Left cardiac atrium (tissue), 4 donors: Measurements from ENCODE around the gene KRT1. TPM values are rescaled to one million over a fixed set of nuclear protein-coding genes. Genes with fewer than 3 reads are reported as not detected.
"Not testable (repeated sequence)": the region's sequence is repeated elsewhere in the genome, so short reads cannot be mapped to it uniquely, and the experiment has no call there.

Experiments used
- ATAC-seq, 2 donors: fragments of 200-7000 bp; cut with Tn5 transposase; one replicate each; pipeline ENCODE4 v1.9.1; 2020; ENCODE audit warnings: mild to moderate bottlenecking in 2 of 2, moderate library complexity in 2 of 2
- DNase-seq: peaks from one replicate; pipeline ENCODE4 v3.0.0-alpha.2; 2020
- intact Hi-C, 2 donors: fragments of 100-400 bp; cut with DNase I; formaldehyde crosslinking; loops; one replicate each; pipeline versions ENCODE4 v1.14.1 to v1.15.1; 2022 to 2023
- total RNA-seq, 2 donors: library from RNA; stranded (reverse); fragmentation: NEBNext Ultra II Directional; extraction: Animal tissue kit (Norgen Biotek cat#: 25700); gene quantifications; one replicate each; pipeline ENCODE4 v1.2.1, GENCODE V29; 2021
- donor health status: DM: no; HTN: yes; CAD: no.
- donor health status: DM: no; HTN: yes; CAD: no; lungs with severe emphysema.
- donor health status: DM: yes; HTN: yes; CAD: no.
- donor health status: Dilated cardiomyopathy.

Gene KRT1
- total RNA-seq, 2 donors from 2014 or later: 0.18 TPM; not detected in 1

- no peak for ATAC-seq
- DNase-seq: no peak
- intact Hi-C loops: no loop called here
Measured at GRCh38 chr12:52686063-52686462, 5.9 kb upstream of the KRT1 start.

- no peak for ATAC-seq
- intact Hi-C loops: no loop called here
- no peak for DNase-seq
Measured at GRCh38 chr12:52685406-52685890, 5.2 kb upstream of the KRT1 start.

GRCh38 chr12:52684431-52684830, 4.2 kb upstream of the KRT1 start:
- DNase-seq: no peak
- intact Hi-C loops: no loop called here
- no peak for ATAC-seq

- intact Hi-C loops: no loop called here
- ATAC-seq: no peak
- no peak for DNase-seq
Measured at GRCh38 chr12:52683575-52684300, 3.5 kb upstream of the KRT1 start.

GRCh38 chr12:52682938-52683574, 2.8 kb upstream of the KRT1 start:
- ATAC-seq: no peak
- no peak for DNase-seq
- intact Hi-C loops: no loop called here

- intact Hi-C loops: no loop called here
- DNase-seq (no peak), ATAC-seq (no peak)
Measured at GRCh38 chr12:52682381-52682660, 2.1 kb upstream of the KRT1 start.

GRCh38 chr12:52681526-52682380, 1.5 kb upstream of the KRT1 start:
- ATAC-seq (no peak), DNase-seq (no peak)

GRCh38 chr12:52679875-52680274, 332 bp downstream of the KRT1 start:
- no peak for ATAC-seq
- intact Hi-C loops: no loop called here
- DNase-seq: no peak

More at GRCh38 chr12:52681526-52682380, 1.5 kb upstream of the KRT1 start:
- intact Hi-C loops: no loop called here

- ATAC-seq (no peak), DNase-seq (no peak)
- intact Hi-C loops: no loop called here
Measured at GRCh38 chr12:52677671-52678070, 2.5 kb downstream of the KRT1 start.

- intact Hi-C loops: no loop called here
- DNase-seq (no peak), ATAC-seq (no peak)
Measured at GRCh38 chr12:52677126-52677525, 3.1 kb downstream of the KRT1 start.

GRCh38 chr12:52676163-52676562, 4.0 kb downstream of the KRT1 start:
- intact Hi-C loops: no loop called here
- no peak for ATAC-seq
- DNase-seq: no peak

GRCh38 chr12:52675301-52675701, 4.9 kb downstream of the KRT1 start:
- ATAC-seq: no peak
- intact Hi-C loops: no loop called here
- no peak for DNase-seq

GRCh38 chr12:52674433-52674775, 5.8 kb downstream of the KRT1 start:
- intact Hi-C loops: no loop called here
- ATAC-seq (no peak), DNase-seq (no peak)

GRCh38 chr12:52673713-52674432, 6.3 kb downstream of the KRT1 start:
- intact Hi-C loops: no loop called here
- DNase-seq (no peak), ATAC-seq (no peak)

- intact Hi-C loops: no loop called here
- DNase-seq (no peak), ATAC-seq (no peak)
Measured at GRCh38 chr12:52673217-52673616, 7.0 kb downstream of the KRT1 start.

GRCh38 chr12:52672321-52672933, 7.8 kb downstream of the KRT1 start:
- DNase-seq (no peak), ATAC-seq (no peak)
- intact Hi-C loops: no loop called here

GRCh38 chr12:52670961-52671360, 9.2 kb downstream of the KRT1 start:
- no peak for ATAC-seq
- intact Hi-C loops: no loop called here
- DNase-seq: no peak

GRCh38 chr12:52670506-52670905, 9.7 kb downstream of the KRT1 start:
- no peak for ATAC-seq
- intact Hi-C loops: no loop called here
- DNase-seq: no peak

- DNase-seq, ATAC-seq: not testable (repeated sequence)
- intact Hi-C loops: loop anchor here in 1 of 2 donors (5.0 kb wide), 1 partner anchor 197 kb away; no protein-coding TSS in a partner anchor
Measured at GRCh38 chr12:52669941-52670340, 10.3 kb downstream of the KRT1 start.
